Measurements from ENCODE around the gene CKLF. TPM values are rescaled to one million over a fixed set of nuclear protein-coding genes. Genes with fewer than 3 reads are reported as not detected.
"Not testable (repeated sequence)": the region's sequence is repeated elsewhere in the genome, so short reads cannot be mapped to it uniquely, and the experiment has no call there.

The CKLF gene
- total RNA-seq, 2 donors from 2014 or later = 11.5 to 22.5 TPM

DNA sequence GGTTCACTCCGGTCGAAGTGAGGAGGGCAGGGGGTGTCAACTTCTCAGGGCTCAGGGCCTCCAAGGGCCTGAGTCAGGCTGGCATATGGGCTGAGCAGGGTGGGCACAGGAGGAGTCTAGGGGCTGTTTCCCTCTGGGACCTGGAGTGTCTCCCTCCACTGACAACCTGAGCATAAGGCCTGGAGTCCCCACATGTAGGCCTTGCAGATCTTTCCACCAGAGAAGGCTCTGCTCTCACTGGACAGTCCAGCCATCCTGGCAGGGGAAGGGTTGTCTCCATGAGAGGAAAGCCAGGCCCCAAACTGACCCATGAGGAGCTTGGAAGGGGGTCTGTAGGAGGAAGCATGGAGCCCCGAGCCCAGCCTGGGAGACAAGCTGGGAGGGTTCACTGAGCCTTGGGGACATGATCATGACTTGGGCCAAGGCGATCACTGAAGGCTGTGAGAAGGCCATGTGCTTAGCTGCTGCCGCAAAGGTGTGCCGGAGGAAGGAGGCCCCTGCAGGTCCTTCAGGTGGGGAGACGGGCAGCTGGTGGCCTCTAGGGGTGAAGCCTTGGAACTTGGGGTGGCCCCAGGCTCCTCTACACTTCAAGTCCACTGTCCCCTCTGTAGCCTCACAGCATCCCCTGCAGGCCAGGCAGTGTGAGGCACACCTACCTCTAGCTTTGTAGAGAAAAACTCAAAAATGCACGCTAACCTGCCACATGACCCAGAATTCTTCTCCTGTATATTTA lies 36.8 kb downstream of the CKLF start:
- no peak for DNase-seq (ENCODE audit: low spot score)
- Histone ChIP-seq H3K36me3 (no peaks in the 10 kb centered on the region), H3K4me1 (no peaks in the 10 kb centered on the region), H3K27ac (no peak overlapping the region), H3K27me3 (no peaks in the 10 kb centered on the region), H3K4me3 (no peak overlapping the region), H3K9me3 (no peaks in the 10 kb centered on the region)
- TF ChIP-seq, protein P1, sequence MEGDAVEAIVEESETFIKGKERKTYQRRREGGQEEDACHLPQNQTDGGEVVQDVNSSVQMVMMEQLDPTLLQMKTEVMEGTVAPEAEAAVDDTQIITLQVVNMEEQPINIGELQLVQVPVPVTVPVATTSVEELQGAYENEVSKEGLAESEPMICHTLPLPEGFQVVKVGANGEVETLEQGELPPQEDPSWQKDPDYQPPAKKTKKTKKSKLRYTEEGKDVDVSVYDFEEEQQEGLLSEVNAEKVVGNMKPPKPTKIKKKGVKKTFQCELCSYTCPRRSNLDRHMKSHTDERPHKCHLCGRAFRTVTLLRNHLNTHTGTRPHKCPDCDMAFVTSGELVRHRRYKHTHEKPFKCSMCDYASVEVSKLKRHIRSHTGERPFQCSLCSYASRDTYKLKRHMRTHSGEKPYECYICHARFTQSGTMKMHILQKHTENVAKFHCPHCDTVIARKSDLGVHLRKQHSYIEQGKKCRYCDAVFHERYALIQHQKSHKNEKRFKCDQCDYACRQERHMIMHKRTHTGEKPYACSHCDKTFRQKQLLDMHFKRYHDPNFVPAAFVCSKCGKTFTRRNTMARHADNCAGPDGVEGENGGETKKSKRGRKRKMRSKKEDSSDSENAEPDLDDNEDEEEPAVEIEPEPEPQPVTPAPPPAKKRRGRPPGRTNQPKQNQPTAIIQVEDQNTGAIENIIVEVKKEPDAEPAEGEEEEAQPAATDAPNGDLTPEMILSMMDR (IDR thresholded peaks at IDR 0.05) = peak; percentile 27 to 64

DNA sequence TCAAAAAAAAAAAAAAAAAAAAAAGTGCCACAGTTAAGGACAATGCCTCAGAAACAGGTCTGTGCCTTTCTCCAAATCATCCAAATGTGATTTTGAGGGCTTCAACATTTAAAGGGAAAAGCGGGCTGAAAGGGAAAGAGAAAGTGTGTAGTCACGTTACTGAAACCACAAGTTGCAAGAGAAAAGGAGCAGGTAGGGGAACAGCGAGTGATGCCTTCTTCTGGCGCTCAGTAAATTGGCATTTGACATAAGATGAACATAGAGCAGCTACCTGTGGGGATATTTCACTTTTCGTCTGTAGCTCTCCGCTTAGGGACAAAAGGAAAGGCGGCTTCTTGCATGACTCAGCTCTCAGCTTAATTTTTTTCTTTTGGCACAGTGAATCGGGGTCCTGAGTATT lies 37.9 kb downstream of the CKLF start:
- TF ChIP-seq, protein P1 (IDR thresholded peaks at IDR 0.05) = no peak
- DNase-seq (ENCODE audit: low spot score) = no peak

DNA sequence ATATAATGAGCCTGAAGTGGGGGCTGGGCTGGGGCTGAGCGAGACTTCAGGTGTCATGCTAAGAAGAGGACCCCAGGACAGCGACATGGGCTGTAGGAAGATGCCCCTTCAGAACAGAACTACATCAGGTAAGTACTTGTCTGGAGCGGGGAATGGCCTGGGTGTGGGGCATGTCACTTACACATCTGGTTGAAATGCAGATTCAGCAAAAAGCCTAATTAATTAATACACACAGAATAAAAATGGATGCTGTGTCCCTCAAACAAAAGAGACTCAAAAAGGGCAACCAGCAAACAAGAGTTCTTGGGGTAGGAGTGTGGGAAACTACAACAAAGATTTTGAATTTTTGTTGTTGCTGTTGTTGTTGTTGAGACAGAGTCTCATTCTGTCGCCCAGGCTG lies 38.6 kb downstream of the CKLF start:
- TF ChIP-seq, protein P1 (IDR thresholded peaks at IDR 0.05) = no peak
- no peaks in the 10 kb centered on the region for H3K27me3 ChIP-seq
- H3K9me3 ChIP-seq = no peaks in the 10 kb centered on the region

More for the DNA sequence above, 37.9 kb downstream of the CKLF start:
- Histone ChIP-seq H3K4me3 (no peak overlapping the region), H3K36me3 (no peaks in the 10 kb centered on the region), H3K27ac (no peak overlapping the region), H3K27me3 (no peaks in the 10 kb centered on the region), H3K4me1 (no peaks in the 10 kb centered on the region), H3K9me3 (no peaks in the 10 kb centered on the region)

DNA sequence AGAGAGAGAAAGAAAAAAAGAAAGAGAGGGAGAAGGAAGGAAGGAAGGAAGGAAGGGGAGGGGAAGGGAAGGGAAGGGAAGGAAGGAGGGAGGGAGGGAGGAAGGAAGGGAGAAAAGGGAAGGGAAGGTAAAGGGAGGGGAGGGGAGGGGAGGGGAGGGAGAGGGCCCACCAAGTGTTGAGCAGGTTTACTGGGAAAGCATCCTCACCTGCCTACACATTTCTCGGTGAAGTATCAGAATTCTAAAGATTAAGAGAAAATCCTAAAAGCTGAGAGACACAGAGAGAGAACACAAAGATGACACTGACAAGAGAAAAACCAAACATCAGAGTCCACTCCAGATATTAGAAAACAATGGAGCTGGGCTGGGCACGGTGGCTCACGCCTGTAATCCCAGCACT lies 39.9 kb downstream of the CKLF start:
- H3K4me1 ChIP-seq = no peaks in the 10 kb centered on the region
- no peak for DNase-seq (ENCODE audit: low spot score)
- H3K9me3 ChIP-seq = no peaks in the 10 kb centered on the region
- H3K36me3 ChIP-seq = no peaks in the 10 kb centered on the region
- no peak overlapping the region for H3K4me3 ChIP-seq
- no peaks in the 10 kb centered on the region for H3K27me3 ChIP-seq
- TF ChIP-seq, protein P1 (IDR thresholded peaks at IDR 0.05) = no peak
- H3K27ac ChIP-seq = no peak overlapping the region

More for the DNA sequence above, 38.6 kb downstream of the CKLF start:
- Histone ChIP-seq H3K36me3 (no peaks in the 10 kb centered on the region), H3K27ac (no peak overlapping the region), H3K4me3 (no peak overlapping the region), H3K4me1 (no peaks in the 10 kb centered on the region)
- DNase-seq (ENCODE audit: low spot score) = no peak

DNA sequence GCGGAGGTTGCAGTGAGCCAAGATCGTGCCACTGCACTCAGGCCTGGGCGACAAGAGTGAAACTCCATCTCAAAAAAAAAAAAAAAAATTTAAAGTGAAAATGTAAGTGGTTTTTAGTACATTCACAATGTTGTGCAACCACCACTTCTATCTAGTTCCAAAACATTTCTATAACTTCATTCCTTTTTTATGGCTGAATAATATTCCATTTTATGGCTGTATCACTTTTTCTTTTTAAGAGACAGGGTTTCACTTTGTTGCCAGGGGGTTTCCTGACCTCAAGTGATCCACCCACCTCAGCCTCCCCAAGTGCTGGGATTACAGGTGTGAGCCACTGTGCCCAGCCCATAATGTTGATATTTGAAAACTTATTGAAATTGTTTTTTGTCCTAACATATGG lies 40.4 kb downstream of the CKLF start:
- no peak for DNase-seq (ENCODE audit: low spot score)
- Histone ChIP-seq H3K27me3 (no peaks in the 10 kb centered on the region), H3K4me3 (no peak overlapping the region), H3K27ac (no peak overlapping the region), H3K9me3 (no peaks in the 10 kb centered on the region), H3K36me3 (no peaks in the 10 kb centered on the region), H3K4me1 (no peaks in the 10 kb centered on the region)
- TF ChIP-seq, protein P1 (IDR thresholded peaks at IDR 0.05) = no peak

DNA sequence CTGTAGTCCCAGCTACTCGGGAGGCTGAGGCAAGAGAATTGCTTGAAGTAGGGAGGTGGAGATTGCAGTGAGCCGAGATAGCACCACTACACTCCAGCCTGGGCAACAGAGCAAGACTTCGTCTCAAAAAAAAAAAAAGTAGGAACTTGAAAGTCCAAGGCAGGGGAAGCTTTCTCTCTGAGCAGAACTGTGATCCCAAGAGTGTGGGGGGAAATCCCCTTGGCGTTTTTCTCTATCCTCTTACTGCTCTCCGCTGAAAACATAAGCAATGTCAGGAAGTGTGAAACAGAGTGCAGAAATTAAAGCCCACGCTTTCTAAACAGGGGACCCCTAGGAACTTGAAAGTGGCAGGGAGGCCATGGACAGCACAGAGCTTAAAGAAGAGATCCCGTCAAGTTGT lies 42.4 kb downstream of the CKLF start:
- H3K9me3 ChIP-seq = no peaks in the 10 kb centered on the region
- DNase-seq (ENCODE audit: low spot score) = no peak
- H3K27me3 ChIP-seq = no peaks in the 10 kb centered on the region
- H3K4me1 ChIP-seq = no peaks in the 10 kb centered on the region
- no peak overlapping the region for H3K4me3 ChIP-seq
- no peak overlapping the region for H3K27ac ChIP-seq
- TF ChIP-seq, protein P1 (IDR thresholded peaks at IDR 0.05) = no peak
- no peaks in the 10 kb centered on the region for H3K36me3 ChIP-seq

DNA sequence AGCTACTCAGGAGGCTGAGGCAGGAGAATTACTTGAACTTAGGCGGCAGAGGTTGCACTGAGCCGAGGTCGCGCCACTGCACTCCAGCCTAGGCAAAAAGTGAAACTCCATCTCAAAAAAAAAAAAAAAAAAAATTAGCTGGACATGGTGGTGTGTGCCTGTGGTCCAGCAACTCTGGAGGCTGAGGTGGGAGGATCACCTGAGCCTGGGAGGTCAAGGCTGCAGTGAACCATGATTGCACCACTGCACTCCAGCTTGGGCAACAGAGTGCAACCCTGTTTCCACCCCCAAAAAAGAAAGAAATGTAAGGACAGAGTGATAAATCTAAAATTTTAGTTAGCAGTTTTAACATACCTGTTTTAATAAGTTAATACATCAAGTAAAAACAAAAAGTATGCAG lies 44.2 kb downstream of the CKLF start:
- DNase-seq (ENCODE audit: low spot score); H3K27me3 ChIP-seq; H3K27ac ChIP-seq; H3K9me3 ChIP-seq; H3K4me3 ChIP-seq; H3K36me3 ChIP-seq; H3K4me1 ChIP-seq: not testable (repeated sequence)

Measured in right atrium auricular region (tissue), 2 donors.